Measurements from ENCODE around the gene INAFM1.
A peak's percentile ranks its signal among the peaks of the same experiment; 100 is the strongest.
"Not testable (repeated sequence)": the region's sequence is repeated elsewhere in the genome, so short reads cannot be mapped to it uniquely, and the experiment has no call there.

Gene INAFM1

DNA sequence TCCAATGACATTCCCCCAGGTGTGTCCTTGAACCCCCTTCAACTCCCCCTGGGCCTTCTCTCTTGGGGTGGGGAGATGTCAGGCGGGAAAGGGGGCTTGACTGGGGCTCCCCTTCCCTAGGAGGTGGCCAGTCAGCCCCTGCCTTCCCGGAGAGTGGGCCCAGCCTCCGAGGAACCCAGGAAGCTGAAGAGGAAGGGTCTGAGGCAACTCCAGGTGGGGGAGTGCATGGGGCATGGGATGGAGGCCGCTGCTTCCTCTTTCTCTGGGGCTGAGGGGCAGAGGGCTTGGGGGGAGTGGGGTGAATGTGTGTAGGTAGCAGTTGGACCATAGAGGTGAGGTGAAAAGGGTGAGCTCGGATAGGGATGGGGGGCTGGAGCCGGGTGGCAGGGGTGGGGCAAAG, 2.7 kb upstream of the INAFM1 start:
- no peak for DNase-seq

DNA sequence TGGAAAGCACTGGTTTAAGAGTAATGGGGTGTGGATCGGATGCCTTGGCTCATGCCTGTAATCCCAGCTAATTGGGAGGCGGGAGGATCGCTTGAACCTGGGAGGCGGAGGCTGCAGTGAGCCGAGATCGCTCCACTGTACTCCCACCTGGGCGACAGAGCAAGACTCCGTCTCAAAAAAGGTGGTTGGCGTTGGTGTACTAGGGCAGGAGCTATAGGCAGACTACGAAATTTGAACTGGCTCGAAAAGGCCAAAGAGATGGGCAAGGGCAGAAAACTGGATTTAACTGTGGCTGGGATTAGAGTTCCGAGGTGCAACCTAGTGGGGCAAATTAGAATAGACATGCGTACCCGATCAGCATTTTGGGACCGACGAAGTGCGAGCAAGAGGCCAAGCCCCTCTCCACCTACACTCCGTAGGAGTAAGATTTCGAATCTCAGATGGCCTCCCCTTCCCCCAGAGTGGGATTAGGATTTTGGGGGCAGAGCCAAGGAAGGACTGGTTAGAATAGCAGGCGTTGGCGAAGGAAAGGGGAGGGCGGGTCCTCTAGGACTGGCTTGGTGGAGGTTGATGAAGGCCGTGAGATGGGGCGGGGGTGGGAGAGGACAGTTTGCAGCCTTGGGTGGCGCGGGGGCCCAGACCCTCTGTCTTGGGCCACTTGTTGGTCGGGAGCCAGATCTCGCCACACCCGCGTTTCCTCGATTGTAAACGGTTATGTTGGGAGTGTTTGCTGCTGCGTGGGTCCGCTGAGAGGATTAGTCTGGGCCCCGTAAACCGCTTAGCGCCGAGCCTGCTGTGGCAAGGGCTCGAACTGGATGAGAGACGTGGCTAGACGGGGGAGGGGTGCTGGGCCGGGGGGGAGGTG, 2.0 kb upstream of the INAFM1 start:
- no peak for DNase-seq

DNA sequence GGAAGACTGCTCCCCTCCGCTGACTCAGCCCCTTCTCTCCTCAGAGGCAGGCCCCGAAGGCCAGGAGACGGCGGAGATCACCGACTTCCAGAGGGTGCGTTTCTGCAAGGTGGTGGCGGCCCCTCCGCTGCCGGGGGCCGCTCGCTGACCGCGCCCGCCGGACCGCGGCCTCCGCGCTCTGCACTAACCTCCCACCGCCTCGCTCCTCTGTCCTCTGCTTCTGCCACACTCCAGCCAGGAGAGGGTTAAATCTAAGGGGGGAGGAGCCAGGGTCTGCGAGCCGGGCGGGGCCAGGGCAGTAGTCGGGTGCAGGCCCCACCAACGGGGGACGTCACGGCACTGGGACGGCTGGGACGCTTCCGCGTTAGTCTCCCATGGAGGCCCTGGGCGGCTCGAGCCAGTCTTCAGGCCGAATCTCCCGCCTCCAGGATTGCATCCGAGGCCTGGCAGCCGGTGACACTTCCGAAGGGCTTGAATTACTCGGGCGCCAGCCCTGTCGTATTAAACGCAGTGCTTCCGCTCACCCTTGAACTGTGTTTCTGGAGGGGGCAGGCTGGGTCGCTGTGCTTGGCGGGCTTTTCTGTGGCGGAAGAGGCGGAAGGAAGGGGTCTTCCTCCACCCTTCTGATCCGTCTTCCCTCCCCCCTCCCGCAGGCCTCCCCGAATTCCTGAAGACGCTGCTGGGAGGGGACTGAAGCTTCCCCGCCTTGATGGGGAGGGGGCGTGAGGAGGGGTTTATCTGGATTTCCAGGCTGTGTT, 1.2 kb upstream of the INAFM1 start:
- DNase-seq, result peak; percentile 80

DNA sequence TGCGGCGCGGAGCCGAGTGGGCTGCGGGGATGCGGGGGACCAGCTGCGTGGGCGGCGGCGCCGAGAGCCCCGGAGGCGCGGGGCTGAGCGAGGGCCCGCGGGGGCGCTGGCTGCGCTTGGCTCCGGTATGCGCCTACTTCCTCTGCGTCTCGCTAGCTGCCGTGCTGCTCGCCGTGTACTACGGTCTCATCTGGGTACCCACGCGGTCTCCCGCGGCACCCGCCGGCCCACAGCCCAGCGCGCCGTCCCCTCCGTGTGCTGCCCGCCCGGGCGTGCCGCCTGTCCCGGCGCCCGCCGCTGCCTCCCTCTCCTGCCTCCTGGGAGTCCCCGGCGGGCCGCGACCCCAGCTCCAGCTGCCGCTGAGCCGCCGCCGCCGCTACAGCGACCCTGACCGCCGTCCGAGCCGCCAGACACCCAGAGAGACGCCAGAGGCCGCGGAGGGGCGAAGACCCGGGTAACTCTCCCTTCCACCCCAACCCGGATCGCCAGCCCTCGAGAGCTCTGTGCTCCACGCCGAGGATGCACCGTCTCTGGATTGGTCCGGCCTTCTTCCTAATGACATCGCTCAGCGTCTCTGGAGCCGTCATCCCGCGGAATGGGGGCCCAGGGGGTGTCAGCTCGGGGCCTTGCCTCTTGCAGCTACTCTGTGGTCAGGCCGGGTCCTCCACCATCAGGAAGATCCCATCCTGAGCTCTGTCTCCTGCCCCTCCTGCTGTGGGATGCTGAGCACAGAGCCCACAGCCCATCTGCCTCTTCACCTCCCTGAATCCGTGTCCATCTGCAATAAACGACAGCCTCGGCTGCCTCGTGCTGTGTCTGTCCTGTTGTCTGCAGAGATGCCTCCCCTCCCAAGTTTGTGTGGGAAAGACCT, 441 bp downstream of the INAFM1 start:
- DNase-seq, result no peak

DNA sequence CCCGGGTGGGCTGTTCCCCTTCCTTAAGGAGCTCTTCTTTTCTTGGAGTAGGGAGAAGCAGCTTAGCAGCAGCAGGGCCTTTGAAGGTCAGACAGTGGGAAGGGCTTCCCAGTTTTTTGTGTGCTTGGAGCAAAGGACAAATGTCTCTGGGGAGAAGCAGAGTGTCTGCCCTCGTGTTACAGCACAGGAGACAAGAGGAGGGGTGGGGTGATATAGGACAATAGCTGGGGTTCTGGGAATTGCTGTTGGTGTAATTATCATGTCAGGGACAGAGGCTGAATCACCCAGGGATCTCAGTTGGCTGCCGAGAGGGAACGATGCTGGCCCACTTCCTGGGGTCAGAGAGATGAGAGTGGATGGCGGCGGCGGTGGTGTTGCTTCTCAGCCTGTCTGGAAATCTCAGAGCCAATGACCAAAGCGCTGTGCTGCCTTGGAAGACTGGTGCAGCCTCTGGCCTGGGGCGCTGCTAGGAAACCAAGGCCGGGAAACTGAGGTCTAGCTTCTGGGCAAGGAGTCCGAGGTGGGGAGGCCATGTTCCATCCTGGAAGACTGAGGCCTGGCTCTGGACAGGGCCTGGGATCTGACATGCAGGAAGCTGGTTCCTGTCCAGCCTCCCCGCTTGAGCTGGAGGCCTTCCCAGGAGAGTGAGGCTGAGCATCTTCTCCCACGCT, 1.2 kb downstream of the INAFM1 start:
- no peak for DNase-seq

DNA sequence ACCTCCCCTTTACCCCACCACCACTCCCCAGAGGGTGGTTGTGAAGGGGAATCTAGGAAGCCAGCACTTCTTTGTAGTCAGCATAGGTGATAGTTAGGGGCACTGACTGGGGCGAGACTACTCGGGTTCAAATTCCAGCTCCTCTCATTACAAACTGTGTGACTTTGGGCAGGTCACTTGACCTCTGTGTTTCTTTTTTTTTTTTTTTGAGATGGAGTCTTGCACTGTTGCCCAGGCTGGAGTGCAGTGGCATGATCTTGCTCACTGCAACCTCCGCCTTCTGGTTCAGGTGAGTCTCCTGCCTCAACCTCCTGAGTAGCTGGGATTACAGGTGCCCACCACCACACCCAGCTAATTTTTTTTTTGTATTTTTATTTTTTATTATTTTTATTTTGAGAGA, 1.8 kb downstream of the INAFM1 start:
- not testable (repeated sequence) for DNase-seq

DNA sequence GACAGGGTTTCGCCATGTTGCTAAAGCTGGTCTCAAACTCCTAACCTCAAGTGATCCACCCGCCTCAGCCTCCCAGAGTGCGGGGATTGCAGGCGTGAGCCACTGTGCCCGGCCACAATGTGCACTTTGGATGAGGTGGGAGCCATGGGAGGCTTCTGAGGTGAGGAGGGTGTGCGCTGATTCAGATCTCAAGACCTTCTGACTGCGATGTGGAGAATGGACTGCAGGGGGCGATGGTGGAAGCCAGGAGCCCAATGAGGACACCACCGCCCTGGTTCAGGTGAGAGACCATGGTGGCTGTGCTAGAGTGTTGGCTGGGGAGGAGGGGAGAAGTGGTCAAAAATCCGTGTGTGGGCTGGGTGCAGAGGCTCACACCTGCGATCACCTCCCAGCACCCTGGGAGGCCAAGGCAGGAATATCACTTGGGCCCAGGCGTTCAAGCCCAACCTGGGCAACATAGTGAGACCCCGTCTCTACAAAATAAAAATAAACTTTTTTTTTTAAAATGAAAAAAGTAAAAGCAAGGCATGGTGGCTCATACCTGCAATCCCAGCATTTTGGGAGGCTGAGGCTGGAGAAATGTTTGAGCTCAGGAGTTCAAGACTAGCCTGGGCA, 5.6 kb downstream of the INAFM1 start:
- DNase-seq, result no peak

DNA sequence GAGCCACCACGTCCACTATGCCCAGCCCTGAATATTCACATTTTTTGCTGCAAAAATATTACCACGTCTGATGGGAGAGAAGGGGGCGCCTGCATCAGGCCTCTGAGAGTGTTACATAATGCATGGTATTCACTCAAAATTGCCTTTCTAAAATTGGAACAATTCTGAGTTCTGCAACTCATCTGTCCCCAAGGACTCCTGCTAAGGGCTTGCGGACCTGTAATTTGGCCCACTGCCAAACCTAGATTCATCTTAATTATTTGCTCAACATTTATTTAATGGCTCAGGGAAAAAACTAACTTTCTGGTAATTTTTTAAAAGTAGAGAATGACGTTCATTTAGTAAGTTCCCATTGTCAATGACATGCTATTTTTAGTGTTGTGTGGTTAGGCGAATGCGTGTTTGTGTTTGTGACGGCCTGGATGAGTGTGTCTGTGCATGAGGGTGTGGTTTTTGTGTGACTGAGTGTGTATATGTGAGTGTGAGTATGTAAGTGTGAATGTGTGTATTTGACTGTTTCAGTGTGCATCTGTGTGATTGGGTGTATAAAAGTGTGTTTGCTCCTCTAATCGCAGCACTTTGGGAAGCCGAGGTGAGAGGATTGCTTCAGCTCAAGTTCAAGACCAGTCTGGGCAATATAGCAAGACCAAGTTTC, 8.8 kb downstream of the INAFM1 start:
- no peak for DNase-seq

DNA sequence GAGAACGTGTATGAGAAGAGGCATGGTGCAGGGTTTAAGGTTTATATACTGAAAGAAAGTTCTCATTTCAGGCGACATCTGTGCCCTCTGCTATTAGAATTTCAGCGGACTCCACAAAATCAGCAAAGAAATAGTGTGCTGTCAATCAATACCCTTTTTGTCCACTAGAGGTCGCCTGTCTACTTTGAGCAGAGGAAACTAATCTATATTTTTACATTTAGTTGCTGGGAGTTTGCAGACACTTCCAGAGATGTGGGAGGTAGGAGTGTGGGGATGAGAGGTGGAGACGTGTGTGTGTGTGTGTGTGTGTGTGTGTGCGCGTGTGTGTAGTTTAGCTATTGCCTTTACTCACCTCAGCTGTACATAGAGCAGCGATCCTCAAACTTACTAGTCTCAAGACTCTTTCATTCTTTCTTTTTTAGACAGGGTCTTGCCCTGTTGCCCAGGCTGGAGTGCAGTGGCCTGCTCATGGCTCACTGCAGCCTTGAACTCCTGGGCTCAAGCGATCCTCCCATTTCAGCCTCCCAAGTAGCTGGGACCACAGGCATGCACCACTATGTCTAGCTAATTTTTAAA, 9.7 kb downstream of the INAFM1 start:
- no peak for DNase-seq

DNA sequence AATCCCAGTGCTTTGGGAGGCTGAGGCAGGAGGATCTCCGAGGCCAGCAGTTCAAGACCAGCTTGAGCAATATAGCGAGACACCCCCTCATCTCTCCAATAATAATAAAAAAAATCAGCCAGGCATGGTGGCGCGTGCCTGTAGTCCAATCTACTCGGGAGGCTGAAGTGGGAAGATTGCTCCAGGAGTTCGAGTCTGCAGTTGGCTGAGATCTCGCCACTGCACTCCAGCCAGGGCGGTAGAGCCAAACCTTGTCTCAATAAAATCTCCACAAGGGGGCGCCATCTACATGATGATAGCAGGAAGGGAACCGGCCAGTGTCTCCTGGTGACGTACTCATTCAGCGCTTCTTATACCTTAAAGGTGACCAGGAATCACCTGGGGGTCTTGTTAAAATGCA, 21.4 kb downstream of the INAFM1 start:
- no peak for DNase-seq

DNA sequence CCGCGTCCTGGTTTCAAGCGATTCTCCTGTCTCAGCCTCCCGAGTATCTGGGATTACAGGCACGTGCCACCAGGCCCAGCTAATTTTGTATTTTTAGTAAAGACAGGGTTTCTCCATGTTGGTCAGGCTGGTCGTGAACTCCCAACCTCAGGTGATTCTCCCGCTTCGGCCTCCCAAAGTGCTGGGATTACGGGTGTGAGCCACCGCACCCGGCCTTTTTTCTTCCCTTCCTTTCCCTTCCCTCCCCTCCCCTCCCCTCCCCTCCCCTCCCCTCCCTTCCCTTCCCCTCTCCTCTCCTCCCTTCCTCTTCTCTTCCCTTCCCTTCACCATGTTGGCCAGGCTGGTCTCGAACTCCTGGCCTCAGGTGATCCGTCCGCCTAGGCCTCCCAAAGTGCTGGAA, 26.2 kb downstream of the INAFM1 start:
- DNase-seq, result not testable (repeated sequence)

DNA sequence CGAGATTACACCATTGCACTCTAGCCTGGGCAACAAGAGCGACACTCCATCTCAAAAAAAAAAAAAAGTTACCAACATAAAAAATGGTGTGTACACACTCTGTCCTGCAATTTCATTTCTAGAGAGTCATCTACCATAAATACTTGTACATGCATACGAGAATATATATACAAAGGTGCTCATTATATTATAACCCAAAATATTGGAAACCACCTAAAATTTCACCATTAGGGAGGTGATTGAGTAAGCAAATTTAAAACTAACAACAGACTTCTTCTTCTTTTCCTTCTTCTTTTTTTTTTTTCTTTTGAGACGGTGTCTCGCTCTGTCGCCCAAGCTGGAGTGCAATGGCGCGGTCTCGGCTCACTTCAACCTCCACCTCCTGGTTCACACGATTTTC, 27.6 kb downstream of the INAFM1 start:
- no peak for DNase-seq

DNA sequence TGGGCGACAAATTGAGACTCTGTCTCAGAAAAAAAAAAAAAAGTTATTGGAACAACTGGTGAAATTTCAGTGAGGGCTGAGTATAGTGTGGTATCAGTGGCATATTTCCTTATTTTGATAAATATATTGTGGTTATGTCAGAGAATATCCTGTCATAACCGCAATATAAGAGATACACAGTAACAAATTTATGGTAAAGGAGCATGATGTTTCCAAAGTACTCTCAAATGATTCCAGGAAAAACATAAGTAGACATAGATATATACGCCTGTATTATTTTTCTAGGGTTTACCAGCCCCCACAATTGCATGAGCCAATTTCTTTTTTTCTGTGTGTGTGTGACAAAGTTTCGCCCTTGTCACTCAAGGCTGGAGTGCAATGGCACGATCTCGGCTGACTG, 29.3 kb downstream of the INAFM1 start:
- no peak for DNase-seq

DNA sequence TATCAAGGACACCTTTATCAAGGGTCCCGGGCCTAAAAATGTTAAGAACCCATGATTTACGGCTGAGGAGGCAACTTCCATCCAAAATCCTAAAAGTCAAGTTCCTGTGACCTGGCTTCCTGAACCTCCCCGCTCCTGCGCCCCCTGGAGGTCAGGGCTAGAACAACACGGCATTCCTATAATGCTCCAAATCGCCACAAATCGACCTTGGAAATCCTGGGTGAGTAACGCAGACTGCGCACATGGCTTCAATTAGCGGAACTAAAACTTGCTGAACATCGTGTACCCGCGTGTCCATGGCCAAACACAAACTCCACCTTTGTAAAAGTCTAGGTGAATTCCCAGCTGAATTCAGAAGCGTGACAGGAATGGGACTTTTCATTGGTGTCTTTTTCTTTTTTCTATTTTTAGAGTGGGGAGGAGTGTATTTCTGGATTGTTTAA, 30.6 kb downstream of the INAFM1 start:
- peak; percentile 46 for DNase-seq

DNA sequence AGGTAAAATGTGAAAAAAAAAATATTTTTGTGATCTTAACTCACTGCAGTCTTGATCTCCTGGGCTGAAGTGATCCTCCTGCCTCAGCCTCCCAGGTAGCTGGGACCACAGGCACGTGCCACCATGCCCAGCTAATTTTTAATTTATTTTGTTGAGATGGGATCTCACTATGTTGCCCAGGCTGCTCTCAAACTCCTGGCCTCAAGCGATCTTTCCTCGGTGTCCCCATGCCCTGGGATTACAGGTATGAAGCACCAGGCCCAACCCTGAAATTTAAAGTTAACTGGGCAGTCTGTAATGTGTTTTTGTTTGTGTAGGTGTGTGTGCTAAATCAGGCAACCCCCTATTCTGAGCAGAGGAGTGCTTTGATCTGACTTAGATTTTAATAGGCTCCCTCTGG, 31.6 kb downstream of the INAFM1 start:
- no peak for DNase-seq

DNA sequence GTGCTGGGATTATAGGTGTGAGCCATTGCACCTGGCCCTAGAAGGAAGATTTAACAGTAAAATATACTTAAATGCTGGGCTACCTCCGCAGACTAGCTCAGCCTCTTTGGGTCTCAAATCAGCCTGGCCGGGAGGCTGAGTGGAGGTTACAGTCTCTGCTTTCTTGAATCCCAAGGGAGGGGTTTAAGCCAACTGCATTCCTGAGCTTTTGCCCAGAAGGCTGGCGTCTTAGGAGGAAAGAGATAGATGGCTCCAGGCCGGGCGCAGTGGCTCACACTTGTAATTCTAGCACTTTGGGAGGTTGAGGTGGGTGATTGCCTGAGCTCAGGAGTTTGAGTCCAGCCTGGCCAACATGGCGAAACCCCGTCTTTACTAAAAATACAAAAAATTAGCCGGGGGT, 34.4 kb downstream of the INAFM1 start:
- no peak for DNase-seq

DNA sequence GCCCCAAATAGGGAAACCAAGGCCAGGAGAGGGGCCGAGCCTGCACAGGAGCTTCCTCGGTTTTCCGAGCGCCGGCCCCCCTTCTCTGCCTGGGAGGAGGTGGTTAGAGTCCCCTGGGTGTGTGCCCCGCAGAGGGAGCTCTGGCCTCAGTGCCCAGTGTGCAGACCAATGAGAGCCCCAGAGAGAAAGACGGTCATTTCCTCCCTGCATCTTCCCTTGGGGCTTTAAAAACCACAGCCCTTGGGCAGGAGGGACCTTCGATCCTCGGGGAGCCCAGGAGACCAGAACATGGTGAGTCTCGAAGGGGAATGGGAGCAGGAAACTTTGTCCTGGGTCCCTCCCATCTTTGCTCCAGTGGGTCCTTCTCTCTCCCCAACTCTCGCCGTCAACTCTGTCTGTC, 34.9 kb downstream of the INAFM1 start, which contains the start of gene C5AR1:
Gene C5AR1 (plus strand): TSS at position 254 of the 400 bp plus-strand sequence. CDS start 35 bp downstream, at position 289.
- no peak for DNase-seq

DNA sequence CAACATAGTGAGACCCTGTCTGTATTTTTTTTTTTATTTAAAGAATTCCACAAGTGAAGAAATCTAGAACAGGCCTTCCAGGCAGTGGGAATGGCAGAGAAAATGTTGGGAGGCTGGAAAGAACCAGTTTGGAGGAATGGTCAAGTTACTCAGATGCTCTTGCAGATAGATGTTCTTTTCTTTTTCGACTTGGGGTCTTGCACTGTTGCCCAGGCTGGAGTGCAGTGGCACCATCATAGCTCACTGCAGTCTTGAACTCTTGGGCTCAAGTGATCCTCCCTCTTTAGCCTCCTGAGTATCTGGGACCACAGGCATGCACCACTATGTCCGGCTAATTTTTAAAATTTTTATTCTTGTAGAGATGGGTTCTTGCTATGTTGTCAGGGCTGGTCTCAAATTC, 35.6 kb downstream of the INAFM1 start:
- no peak for DNase-seq

DNA sequence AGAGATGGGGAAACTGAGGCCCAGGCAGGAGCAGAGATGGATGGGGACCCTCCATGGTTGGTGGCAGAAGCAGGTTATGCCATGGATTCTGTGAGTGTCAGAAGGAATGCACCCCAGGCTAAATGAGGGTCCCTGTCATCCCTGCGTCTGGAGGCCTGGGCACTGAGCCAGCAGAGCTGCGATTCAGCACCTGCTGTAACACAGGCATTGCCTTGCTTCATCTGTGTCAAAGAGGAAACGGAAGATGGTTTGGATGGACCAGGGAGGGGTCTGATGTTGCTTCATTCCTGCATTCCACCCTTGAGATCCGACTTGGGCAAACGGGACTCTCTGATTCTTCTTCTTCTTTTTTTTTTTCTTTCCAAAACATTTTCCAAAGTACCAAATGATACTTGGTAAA, 36.1 kb downstream of the INAFM1 start:
- no peak for DNase-seq

DNA sequence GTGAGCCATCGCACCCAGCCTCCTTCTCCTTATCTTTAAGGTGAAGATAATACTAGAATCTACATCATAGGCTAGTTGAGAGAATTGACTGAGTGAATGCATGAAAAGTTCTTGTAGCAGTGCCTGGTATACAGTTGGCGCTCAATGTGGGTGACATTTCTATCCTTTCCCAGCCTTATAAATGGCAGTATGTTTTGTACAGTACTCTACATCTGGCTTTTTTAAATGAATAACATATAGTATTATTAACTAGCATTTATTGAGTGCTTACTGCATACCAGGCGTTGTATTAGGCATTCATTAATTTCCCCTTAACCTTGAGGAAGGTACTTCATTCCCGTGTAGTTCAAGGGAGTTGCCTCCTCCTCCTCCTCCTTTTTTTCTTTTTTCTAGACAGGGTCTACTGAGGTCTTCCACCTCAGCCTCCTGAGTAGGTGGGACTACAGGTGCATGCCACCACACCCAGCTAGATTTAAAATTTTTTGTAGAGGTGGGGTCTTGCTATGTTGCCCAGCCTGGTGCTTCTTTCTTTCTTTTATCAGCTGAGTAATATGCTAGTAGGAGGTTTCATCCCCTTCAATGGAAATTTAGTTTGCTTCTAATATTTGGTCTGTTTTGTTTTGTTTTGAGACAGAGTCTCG, 37.8 kb downstream of the INAFM1 start:
- DNase-seq, result no peak
